ENCODE measurements around the gene LSM2.

LSM2 gene

GRCh38 chr6:31769684-31770371, 36.9 kb downstream of the LSM2 start:
- DNase-seq (ENCODE audit: low spot score) (no peak), ATAC-seq (ENCODE audit: low read depth) (peak; percentile 66)
- Histone ChIP-seq H3K4me1 (ENCODE audit: insufficient read depth, poor library complexity, severe bottlenecking) (no peaks in the 10 kb centered on the region), H3K27me3 (ENCODE audit: insufficient read depth, poor library complexity, severe bottlenecking) (no peaks in the 10 kb centered on the region), H3K27ac (ENCODE audit: poor library complexity, severe bottlenecking) (no peak overlapping the region), H3K9me3 (ENCODE audit: severe bottlenecking) (no peaks in the 10 kb centered on the region), H3K4me3 (ENCODE audit: severe bottlenecking) (no peak overlapping the region), H3K36me3 (ENCODE audit: low read depth) (no peaks in the 10 kb centered on the region)
- TF ChIP-seq, protein P1, sequence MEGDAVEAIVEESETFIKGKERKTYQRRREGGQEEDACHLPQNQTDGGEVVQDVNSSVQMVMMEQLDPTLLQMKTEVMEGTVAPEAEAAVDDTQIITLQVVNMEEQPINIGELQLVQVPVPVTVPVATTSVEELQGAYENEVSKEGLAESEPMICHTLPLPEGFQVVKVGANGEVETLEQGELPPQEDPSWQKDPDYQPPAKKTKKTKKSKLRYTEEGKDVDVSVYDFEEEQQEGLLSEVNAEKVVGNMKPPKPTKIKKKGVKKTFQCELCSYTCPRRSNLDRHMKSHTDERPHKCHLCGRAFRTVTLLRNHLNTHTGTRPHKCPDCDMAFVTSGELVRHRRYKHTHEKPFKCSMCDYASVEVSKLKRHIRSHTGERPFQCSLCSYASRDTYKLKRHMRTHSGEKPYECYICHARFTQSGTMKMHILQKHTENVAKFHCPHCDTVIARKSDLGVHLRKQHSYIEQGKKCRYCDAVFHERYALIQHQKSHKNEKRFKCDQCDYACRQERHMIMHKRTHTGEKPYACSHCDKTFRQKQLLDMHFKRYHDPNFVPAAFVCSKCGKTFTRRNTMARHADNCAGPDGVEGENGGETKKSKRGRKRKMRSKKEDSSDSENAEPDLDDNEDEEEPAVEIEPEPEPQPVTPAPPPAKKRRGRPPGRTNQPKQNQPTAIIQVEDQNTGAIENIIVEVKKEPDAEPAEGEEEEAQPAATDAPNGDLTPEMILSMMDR (IDR thresholded peaks at IDR 0.05; ENCODE audit: poor library complexity, severe bottlenecking): peak; percentile 75

DNA sequence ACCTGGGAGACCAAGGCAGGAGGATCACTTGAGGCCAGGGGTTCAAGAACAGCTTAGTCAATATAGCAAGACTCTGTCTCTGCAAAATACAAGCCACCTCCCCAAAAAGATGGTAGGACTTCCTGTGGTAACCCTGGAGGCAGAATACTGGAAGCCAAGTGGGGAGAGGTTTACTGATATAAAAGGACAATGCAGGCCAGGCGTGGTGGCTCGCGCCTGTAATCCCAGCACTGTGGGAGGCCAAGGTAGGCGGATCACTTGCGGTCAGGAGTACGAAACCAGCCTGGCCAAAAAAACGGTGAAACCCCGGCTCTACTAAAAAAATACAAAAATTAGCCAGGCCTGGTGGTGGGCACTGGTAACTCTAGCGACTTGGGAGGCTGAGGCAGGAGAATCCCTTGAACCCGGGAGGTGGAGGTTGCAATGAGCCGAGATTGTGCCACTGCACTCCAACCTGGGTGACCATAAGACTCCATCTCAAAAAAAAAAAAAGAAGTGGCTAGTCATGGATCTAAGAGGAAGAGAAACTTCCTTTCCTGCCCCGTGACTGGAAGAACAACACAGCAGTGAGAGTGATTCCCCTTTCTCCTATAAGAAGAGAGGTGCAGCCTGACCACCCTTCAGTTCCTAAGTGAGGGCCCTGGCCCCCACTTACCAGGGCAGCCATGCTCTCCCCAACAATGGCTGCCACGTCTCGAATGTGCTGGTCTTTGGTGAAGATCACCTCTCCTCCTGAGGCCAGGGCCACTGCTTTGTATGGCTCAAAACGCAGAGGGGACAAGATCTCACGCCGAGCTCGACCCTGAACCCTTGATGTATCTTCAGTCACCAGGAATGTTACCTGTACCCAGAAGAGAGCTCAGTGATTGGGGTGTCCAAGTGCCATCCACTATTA, 38.2 kb downstream of the LSM2 start:
- H3K9me3 ChIP-seq (ENCODE audit: severe bottlenecking): no peaks in the 10 kb centered on the region
- no peaks in the 10 kb centered on the region for H3K36me3 ChIP-seq (ENCODE audit: low read depth)
- H3K27ac ChIP-seq (ENCODE audit: poor library complexity, severe bottlenecking): no peak overlapping the region
- H3K27me3 ChIP-seq (ENCODE audit: insufficient read depth, poor library complexity, severe bottlenecking): no peaks in the 10 kb centered on the region
- no peak for DNase-seq (ENCODE audit: low spot score)
- no peak for ATAC-seq (ENCODE audit: low read depth)
- no peaks in the 10 kb centered on the region for H3K4me1 ChIP-seq (ENCODE audit: insufficient read depth, poor library complexity, severe bottlenecking)
- TF ChIP-seq, protein P1 (IDR thresholded peaks at IDR 0.05; ENCODE audit: poor library complexity, severe bottlenecking): no peak
- no peak overlapping the region for H3K4me3 ChIP-seq (ENCODE audit: severe bottlenecking)

GRCh38 chr6:31767096-31767645, 39.6 kb downstream of the LSM2 start:
- H3K36me3 ChIP-seq (ENCODE audit: low read depth): 0 out of 2 replicates have a peak, but pooled peaks cover 2% of the 10 kb centered on the region
- H3K4me3 ChIP-seq (ENCODE audit: severe bottlenecking): no peak overlapping the region
- TF ChIP-seq, protein P1 (IDR thresholded peaks at IDR 0.05; ENCODE audit: poor library complexity, severe bottlenecking): no peak
- no peaks in the 10 kb centered on the region for H3K27me3 ChIP-seq (ENCODE audit: insufficient read depth, poor library complexity, severe bottlenecking)
- DNase-seq (ENCODE audit: low spot score) (no peak), ATAC-seq (ENCODE audit: low read depth) (no peak)
- no peak overlapping the region for H3K27ac ChIP-seq (ENCODE audit: poor library complexity, severe bottlenecking)
- no peaks in the 10 kb centered on the region for H3K9me3 ChIP-seq (ENCODE audit: severe bottlenecking)
- H3K4me1 ChIP-seq (ENCODE audit: insufficient read depth, poor library complexity, severe bottlenecking): peaks cover 3% of the 10 kb centered on the region

DNA sequence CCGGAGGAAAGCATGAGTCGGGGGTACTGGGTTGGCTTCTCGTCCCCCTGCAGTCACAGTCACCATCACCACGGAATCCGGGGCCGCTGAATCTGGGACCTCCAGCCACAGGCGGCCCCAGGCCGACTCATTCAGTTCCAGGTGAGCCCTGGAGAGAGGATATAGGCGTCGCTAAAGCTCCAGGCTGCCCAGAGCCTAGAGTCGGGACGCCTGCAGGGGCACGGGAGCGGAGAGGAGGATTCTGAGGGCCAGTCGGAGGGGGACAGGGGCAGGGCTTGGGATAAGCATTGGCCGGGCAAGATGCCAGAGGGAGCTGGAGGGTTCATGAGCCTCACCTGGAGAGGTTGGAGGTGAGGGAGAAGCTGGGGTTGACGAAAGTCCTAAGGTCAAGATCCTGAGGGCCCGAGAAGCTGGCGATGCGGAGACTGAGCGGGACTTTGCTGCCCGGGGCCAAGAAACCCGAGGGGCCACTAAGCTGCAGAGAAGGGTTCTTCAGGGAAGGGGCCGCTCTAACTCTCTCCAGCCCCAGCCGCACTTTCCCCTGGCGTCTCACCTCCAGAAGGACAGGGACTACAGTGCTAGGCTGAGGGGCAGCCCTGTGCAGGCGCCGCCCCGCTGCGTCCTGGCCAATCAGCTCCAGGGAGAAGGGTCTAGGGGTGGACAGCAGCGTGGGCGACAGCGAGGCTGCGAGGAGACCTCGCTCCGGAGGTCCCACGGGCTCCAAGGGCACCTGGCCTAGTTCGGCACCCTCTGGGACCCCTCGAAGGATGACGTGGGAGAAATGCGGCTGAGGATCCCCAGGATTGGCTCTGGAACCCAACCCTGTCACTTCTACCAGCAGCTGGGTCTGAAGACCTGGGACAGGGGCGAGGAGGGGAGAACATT, 40.6 kb downstream of the LSM2 start:
- TF ChIP-seq, protein P1 (IDR thresholded peaks at IDR 0.05; ENCODE audit: poor library complexity, severe bottlenecking): no peak
- no peaks in the 10 kb centered on the region for H3K9me3 ChIP-seq (ENCODE audit: severe bottlenecking)
- no peak overlapping the region for H3K4me3 ChIP-seq (ENCODE audit: severe bottlenecking)
- peaks cover 12% of the 10 kb centered on the region for H3K36me3 ChIP-seq (ENCODE audit: low read depth)
- no peak overlapping the region for H3K27ac ChIP-seq (ENCODE audit: poor library complexity, severe bottlenecking)
- H3K27me3 ChIP-seq (ENCODE audit: insufficient read depth, poor library complexity, severe bottlenecking): no peaks in the 10 kb centered on the region
- DNase-seq (ENCODE audit: low spot score): no peak
- no peak for ATAC-seq (ENCODE audit: low read depth)
- H3K4me1 ChIP-seq (ENCODE audit: insufficient read depth, poor library complexity, severe bottlenecking): peaks cover 3% of the 10 kb centered on the region

All from RWPE2 (cell line).